ENCODE data around the gene LCE1F.

LCE1F gene, protein sequence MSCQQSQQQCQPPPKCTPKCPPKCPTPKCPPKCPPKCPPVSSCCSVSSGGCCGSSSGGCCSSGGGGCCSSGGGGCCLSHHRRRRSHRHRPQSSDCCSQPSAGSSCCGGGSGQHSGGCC

DNA sequence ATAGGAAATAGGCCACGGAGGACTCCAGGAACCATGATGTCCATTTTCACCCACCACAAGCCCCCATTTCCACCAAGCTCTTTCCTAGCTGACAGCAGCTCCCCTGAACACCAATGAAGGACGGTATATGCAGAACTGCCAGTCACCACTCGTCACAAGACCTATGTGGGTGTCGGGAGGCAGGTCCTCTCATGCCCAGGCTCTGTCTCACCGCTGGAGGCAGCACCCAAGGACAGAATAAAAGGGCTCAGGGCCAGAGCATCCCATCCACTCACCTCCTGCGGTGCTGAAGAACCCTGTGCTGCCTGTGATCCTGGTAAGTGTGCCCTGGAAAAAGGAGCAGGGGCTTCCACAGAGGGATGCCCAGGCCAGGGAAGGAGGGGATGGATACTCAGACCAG, at the start of gene LCE1F:
Gene LCE1F (plus strand): TSS at position 266 of the 400 bp plus-strand sequence. CDS start 1,232 bp downstream, outside the sequence.
- TF ChIP-seq, protein P1, sequence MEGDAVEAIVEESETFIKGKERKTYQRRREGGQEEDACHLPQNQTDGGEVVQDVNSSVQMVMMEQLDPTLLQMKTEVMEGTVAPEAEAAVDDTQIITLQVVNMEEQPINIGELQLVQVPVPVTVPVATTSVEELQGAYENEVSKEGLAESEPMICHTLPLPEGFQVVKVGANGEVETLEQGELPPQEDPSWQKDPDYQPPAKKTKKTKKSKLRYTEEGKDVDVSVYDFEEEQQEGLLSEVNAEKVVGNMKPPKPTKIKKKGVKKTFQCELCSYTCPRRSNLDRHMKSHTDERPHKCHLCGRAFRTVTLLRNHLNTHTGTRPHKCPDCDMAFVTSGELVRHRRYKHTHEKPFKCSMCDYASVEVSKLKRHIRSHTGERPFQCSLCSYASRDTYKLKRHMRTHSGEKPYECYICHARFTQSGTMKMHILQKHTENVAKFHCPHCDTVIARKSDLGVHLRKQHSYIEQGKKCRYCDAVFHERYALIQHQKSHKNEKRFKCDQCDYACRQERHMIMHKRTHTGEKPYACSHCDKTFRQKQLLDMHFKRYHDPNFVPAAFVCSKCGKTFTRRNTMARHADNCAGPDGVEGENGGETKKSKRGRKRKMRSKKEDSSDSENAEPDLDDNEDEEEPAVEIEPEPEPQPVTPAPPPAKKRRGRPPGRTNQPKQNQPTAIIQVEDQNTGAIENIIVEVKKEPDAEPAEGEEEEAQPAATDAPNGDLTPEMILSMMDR (IDR thresholded peaks at IDR 0.05) = no peak

DNA sequence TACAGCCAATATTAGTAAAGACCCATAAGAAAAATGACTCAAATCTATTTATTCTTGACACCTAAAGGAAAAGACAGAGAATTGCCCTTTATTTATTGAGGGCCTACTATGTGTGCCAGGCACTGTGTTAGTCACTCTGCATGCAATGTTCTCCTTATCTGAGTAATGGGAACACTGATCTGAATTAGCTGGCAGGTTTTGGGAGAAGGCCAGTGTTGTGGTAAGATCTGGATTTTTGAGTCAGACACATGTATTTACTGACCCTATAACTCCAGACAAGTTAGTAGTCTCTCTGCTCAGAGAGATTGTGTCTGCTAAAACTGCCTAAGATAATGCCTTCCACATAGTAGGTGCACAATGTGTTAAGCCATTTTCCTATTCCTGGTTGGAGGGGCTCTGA, 49.7 kb upstream of the LCE1F start:
- TF ChIP-seq, protein P1 (IDR thresholded peaks at IDR 0.05) = no peak

DNA sequence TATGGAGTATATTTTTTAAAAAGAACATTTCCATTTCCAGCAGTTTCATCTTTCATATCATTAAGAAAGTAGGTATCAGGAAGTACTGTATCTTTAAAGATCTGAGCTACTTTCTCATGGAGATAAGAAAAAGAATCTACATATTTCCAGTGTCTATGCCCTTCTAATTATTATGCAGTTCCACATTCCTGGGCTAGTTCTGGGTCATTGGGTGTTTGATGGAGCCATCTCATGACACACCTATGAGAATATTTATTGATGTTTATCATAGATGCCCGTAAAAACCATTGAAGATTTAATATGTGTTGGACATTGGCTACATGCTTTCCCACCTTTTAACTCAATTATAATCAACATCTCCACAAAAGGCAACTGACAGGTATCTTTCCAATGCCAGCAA, 46.0 kb upstream of the LCE1F start:
- TF ChIP-seq, protein P1 (IDR thresholded peaks at IDR 0.05) = no peak

DNA sequence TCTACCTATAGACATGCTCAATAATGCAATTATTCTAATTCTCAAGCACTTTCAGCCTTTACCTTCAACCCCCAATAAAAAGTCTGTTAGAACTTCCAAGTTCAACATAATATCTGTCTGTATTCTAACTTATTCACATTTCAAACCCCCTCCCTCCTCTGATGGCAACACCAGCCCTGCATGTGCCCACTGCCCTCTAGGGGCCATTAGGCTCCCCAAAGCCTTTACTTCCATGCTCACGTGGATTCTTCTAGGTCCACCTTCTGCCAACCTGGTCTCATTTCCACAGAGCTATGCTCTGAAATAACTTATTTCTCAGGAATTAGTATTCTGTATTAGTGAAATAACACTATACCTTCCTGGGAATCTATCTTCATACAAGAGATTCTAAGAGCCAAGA, 39.3 kb upstream of the LCE1F start:
- TF ChIP-seq, protein P1 (IDR thresholded peaks at IDR 0.05) = peak; percentile 33; the same call in 1 of the 2 replicates

DNA sequence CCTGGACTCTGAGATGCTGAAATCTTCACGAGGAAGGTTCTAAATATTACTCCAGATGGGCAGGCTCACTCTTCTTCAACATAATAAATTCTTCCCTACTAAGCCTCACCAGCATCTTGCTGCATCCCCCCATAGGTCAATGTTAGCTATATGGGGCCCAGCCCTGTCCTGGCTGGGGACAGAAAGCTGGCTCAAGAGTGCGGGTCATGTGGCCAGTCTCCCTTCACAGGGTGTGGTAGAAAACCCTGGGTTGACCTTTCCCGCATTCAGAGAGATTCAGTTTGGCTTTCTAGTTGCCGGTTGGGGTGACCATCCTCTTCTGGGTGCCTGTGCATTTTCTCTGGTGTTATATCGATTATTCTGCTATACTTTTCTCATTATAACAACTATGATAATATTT, 36.9 kb upstream of the LCE1F start:
- TF ChIP-seq, protein P1 (IDR thresholded peaks at IDR 0.05) = no peak

DNA sequence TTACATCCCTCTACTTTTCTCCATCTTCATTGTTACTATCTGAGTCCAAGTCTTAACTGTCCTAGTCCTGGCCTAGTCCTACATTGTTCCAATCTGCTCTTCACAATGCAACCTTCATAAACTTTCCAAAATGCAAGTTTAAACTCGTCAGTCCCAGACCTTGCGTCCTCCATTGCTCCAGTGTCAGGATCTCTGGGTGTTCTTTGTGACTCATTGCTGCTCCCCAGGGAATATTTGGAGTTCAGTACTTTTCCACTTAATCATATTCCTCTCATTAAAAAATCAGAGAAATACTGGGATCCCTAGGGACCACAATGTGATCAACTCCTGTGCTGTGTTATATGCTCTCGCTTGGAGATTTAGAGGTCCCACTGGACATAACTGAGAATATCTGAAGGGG, 35.1 kb upstream of the LCE1F start:
- TF ChIP-seq, protein P1 (IDR thresholded peaks at IDR 0.05) = no peak

DNA sequence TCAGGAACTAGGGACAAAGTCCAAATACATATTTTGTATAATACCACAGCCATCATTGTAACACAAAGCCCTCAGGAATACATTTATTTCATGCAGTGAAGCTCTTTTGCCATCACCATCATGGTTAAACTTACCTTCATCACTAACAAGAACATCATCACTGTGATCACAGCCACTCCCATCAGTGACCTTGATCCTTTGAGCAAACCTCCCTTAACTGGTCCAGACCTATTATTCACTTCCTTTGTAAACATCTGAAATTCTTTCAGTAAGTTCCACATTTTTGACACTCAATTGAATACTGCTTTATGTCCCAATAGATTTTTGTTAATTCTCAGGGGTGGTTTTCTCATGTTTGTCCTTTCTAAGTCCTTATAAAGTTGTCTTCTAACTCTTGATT, 33.3 kb upstream of the LCE1F start:
- TF ChIP-seq, protein P1 (IDR thresholded peaks at IDR 0.05) = no peak

All from LNCAP (cell line).